NCI-H128 (cell line): ENCODE results near the gene NEGR1.

Source experiments
- DNase-seq: peaks from one replicate; lab custom pipeline; 2025; ENCODE audit not compliant: unreplicated experiment; lab: John Stamatoyannopoulos, UW

The NEGR1 gene

DNA sequence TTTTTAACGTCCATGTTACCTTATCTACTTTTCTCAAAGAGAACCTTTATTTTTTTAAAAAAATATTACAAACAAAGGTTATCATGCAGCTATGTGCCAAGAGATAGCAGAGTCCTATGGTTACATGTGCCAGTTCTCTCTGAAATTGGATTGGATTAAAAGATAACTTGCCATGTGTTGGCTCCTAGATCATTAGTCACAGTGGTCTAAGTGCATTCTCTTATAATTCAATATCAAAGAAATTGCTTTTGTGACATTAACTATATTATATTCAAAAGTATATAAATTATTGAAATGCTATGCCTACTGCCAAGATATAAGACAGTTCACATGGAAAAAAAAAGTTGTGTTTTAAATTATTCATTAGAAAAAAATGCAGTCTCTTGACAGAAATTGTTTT, 494.2 kb downstream of the NEGR1 start:
- no peak for DNase-seq

- no peak for DNase-seq
These were observed 494.6 kb downstream of the NEGR1 start for GRCh38 chr1:71787699-71788098.

GRCh38 chr1:71786218-71786617, 496.1 kb downstream of the NEGR1 start:
- DNase-seq: no peak

DNA sequence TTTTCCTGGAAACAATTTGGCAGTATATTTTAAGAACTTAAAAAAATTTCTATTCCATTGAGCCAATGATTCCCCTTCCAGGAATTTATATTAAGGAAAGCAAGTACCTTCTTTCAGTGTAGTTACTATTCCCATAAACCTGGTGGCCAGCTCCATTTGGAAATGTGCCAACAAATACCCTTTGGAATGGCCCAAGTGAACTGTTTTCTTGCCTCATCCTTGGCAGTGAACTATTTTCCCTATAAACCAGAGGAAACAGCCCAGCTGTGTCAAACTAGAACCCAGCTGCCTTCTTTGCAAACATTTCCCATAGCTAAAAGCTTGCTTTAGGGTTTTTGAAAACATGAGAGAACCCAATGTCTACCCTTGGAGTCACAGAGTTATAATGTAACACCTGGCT, 496.9 kb downstream of the NEGR1 start:
- no peak for DNase-seq

DNA sequence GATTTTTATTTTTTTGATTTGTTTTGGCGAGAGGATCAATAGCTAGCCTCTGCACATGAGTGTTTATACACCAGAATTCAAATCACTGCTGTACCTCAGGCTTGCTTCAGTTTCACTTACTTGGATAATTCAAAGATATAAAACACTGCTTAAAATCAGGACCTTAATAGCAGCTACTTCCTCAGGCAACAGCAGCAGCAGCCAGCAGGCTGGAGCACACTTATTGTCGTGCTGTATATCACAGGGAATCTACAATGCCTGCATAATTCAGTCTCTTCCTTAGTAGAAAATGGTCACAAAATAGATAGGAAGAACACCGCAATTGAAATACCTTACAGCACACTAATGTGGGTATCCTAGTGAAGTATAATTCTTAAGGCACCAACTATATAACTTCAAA, 497.3 kb downstream of the NEGR1 start:
- no peak for DNase-seq

- DNase-seq: no peak
These were observed 498.1 kb downstream of the NEGR1 start for GRCh38 chr1:71784241-71784640.

DNA sequence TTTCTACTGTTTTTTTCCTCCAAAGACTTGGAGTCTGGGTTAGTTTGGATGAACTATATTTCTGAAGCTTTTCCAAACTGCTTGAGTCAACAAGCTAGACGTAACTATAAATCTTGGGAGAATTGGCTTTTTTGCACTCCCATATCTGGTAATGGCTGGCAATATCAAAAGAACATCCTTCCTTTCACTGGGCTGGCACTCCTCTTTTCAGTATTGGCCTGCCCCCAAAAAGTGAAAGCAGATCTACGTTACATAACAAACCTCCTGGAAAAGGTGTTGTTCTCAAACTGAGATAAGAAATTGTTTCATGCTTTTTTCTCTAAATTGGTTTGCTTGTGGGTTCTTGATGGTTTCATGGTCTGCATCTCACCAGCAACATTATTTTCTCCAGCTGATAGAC, 499.3 kb downstream of the NEGR1 start:
- DNase-seq: no peak

GRCh38 chr1:71781450-71781849, 500.9 kb downstream of the NEGR1 start:
- no peak for DNase-seq

DNA sequence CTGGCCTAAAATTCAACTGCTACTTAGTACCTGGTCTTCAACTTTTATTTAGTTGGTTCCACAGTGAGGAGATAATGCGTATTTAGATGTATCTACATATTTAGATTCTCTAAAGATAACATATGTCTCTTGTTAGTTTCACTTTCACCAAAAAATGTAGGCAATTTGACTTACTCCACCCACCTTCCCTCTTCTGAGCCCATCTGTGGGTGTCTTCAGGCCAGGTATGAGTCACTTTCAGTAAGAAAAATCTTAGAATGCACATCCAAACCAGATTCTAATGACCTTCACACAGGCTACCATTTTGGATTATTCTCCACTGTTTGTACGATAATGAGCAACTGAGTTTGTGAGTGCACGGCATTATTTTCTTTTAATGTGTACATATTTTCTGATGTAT, 501.7 kb downstream of the NEGR1 start:
- no peak for DNase-seq

DNA sequence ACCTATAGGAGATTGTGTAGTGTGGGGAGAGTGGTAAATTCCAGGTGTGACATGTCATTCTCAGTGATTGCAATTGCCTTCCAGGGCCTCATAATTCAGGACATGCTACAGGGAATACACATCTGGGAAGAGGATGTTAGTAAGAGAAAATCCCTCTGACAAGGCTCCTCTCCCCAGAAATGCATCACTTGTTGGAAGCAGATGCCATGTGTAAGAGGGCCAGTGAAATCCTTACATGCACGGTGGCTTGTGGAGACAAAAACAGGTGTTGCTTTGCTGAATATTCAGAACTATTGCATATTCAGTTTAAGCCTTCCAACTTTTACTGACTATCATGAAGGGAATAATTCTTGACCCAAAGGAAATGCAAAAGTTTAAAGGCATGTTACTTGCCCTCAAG, 503.4 kb downstream of the NEGR1 start:
- DNase-seq: no peak

DNA sequence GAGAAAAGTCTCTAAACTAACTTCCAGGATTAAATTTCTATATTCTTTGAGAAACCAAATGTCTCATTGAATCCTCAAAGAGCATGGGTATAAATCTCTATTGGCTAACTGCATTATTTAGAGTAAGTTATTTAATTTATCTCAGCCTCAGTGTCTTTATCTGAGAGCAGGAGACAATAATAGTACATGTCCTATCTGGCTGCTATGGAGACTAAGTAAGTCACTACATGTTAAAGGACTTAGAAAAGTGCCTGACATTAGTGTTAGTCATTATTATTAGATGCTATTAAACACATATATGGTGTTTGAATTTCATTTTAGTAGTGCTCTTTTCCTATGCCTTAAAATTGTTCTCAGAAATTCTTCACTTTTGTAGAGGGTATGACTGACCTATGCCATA, 505.2 kb downstream of the NEGR1 start:
- DNase-seq: no peak

GRCh38 chr1:71774705-71775104, 507.6 kb downstream of the NEGR1 start:
- no peak for DNase-seq

- DNase-seq: no peak
These were observed 512.2 kb downstream of the NEGR1 start for GRCh38 chr1:71770121-71770520.

DNA sequence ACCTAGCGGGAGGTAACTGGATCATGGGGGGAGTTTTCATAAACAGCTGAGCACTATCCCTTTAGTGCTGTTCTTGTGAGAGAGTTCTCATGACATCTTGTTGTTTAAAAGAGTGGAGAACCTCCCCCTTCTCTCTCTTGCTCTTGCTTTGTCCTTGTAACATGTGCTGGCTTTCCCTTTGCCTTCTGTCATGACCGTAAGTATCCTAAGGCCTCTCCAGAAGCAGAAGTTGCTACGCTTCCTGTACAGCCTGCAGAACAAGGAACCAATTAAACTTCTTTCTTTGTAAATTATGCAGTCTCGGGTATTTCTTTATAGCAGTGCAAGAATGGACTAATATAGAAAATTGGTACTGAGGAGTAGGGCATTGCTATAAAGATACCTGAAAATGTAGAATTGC, 515.6 kb downstream of the NEGR1 start:
- DNase-seq: no peak

DNA sequence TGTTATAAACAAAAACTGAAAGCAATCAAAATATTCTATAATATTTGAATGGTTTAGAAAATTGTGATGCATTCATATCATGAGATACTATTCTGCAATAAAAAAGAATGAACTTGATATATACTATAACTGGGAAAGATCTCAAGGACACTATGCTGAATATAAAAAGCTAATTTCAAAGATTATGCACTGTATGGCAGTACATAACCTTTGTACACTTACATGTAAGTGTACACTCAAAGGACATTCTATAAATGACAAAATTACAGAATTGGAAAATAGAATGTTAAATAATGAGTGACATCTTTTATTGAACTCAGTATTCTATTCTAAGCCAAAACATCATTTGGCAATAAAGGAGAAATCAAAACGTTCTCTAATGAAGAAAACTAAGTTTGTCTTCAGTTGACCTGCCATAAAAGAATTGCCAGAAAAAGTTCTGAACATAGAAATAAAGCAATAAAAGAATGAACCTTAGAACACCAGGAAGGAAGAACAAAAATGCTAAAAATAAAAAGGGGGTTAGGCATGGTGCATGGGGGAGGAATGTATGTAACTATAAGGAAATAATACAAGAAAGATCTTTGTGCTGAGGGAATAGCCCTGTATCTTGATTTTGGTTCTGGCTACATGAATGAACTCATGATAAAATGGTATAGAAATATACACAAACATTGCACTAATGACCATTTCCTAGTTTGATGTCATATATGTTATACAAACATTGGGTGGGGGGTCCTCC, 519.7 kb downstream of the NEGR1 start:
- DNase-seq: no peak

DNA sequence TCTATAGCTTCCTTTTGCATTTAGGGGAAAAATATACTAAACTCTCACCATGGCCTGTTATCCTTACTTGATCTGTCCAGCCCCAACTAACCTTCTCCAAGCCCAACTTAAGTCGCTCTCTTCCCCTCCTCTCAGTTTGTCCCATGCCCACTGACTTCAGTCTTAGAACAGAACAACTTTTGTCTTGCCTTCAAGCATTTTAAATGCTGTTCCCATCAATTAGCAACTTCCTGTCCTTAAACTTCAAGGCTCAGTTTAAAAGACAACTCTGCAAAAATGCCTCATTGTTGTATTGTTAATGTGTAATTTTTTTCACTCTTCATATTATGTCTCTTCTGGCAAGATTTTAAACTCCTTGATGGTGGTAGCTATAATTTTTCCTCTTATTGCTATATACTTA, 526.9 kb downstream of the NEGR1 start:
- DNase-seq: no peak

DNA sequence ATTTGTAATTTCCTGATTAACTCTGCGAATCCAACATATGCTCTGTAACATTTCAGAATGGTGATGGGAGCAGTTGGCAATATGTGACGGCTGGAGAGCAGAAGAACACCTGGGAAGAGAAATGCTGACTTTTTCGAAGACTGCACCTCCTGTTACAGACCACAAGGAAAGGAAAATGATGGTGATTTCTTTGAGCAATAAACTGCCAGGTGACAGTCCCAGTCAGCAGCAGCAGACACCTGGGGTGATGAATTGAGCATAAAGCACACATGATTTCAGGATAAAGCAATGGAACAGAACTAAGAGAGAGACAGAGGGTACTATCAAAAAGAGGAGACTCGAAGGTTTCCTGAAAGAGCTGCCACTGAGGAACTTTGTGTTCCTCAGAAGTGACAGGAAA, 528.6 kb downstream of the NEGR1 start:
- DNase-seq: no peak

DNA sequence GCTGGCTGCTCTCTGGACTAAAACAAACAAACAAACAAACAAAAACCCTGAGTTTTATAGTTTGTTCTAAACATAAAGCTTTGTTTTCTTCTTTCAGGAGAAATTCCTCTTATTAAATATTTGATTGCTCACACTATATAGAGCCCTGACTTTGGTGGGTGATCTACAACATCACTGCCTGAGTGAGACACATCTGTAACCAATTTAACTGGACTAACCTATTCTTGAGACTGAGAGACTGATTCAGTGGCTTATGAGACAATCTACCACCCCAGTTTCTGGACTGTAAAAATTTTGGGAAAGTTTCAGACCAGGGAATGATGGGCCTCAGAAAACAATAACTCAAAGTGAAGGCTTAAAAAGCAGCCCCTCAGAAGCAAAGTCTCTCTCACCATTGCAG, 537.0 kb downstream of the NEGR1 start:
- no peak for DNase-seq

DNA sequence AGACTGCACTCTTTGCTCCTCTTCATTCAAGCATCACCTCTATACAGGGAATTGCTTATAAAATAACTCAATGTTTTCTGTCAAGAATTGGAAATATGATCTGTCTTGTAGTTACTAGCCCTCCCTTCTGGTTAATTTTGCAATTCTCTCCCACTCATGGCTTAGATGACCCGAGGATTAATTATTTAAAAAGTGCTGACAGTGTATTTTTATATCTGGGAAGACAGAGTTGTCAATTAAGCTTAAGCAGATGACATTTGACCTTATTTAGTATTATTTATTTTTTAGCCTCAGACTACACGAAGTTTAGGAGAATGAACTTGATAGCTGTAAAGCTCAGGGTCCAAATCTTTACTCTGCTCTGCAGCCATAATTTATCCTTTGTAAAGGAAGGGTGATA, 538.5 kb downstream of the NEGR1 start:
- DNase-seq: no peak

- DNase-seq: no peak
These were observed 543.4 kb downstream of the NEGR1 start for GRCh38 chr1:71738910-71739309.

GRCh38 chr1:71738256-71738655, 544.1 kb downstream of the NEGR1 start:
- no peak for DNase-seq

GRCh38 chr1:71737768-71738167, 544.6 kb downstream of the NEGR1 start:
- no peak for DNase-seq

DNA sequence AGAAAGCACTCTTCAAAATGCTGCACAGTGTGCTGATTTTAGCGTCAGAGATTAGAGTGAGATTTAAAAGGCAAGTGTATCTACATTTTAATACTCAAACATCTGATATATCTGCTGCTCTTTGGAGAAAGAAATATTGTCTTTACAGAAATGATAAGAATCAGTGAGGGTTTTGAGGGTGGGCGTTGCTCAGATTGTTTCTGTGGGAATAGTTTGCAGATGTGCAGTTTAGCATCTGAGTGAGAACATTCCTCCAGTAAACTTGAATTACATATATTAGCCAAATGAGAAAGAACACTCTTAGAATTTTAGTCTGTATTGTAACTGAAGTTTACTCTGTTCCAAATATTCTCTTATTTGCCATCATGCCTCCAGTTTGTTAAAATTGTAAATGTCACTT, 549.2 kb downstream of the NEGR1 start:
- DNase-seq: no peak
